ENCODE data around the gene HDHD3.

HDHD3 gene

DNA sequence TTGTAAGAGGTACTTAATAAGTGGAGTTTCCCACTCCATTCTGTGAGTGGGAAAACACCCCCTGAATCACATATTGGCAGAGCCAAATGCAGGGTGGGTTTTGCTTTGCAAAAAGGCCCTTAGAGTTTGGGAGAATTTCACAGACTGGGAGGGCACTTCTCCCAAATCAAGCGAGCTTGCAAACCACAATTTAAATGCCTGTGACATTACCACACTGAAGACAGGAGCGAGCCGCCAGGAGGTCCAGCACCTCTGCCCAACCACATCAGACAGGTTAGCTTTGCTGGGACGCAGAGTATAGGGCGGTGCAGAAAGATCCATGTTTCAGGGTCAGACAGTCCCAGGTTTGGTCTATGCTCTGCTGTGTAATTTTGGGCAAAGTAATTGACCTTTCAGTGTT is 22.0 kb upstream of the HDHD3 start:
- no peaks in the 10 kb centered on the region for H3K9me2 ChIP-seq (replicated peaks; ENCODE audit: insufficient read depth, low read length)
- no peak overlapping the region for H3K4me2 ChIP-seq (ENCODE audit: low read depth, low read length)
- no peaks in the 10 kb centered on the region for H3K36me3 ChIP-seq (replicated peaks; ENCODE audit: insufficient read depth, low read length)
- H3K4me3 ChIP-seq (ENCODE audit: low read length) = no peak overlapping the region
- H3K27ac ChIP-seq (ENCODE audit: low read length) = no peak overlapping the region
- no peak overlapping the region for H3K9ac ChIP-seq (ENCODE audit: low read length)
- H3K9me3 ChIP-seq (replicated peaks; ENCODE audit: insufficient read depth, low read length) = no peaks in the 10 kb centered on the region
- H3K79me2 ChIP-seq (ENCODE audit: low read length) = peaks cover 23% of the 10 kb centered on the region
- H2AFZ ChIP-seq (ENCODE audit: low read length) = no peak overlapping the region
- TF ChIP-seq, protein P1, sequence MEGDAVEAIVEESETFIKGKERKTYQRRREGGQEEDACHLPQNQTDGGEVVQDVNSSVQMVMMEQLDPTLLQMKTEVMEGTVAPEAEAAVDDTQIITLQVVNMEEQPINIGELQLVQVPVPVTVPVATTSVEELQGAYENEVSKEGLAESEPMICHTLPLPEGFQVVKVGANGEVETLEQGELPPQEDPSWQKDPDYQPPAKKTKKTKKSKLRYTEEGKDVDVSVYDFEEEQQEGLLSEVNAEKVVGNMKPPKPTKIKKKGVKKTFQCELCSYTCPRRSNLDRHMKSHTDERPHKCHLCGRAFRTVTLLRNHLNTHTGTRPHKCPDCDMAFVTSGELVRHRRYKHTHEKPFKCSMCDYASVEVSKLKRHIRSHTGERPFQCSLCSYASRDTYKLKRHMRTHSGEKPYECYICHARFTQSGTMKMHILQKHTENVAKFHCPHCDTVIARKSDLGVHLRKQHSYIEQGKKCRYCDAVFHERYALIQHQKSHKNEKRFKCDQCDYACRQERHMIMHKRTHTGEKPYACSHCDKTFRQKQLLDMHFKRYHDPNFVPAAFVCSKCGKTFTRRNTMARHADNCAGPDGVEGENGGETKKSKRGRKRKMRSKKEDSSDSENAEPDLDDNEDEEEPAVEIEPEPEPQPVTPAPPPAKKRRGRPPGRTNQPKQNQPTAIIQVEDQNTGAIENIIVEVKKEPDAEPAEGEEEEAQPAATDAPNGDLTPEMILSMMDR (IDR thresholded peaks at IDR 0.05; ENCODE audit: low read length) = no peak
- TF ChIP-seq EZH2phosphoT487 (IDR thresholded peaks at IDR 0.05; ENCODE audit: low read length) (no peak), EZH2 (optimal IDR thresholded peaks at IDR 0.05; ENCODE audit: low read depth, low read length) (no peak)
- H3F3A ChIP-seq (ENCODE audit: insufficient read depth, low read length) = no peaks in the 10 kb centered on the region
- DNase-seq = no peak
- H3K4me1 ChIP-seq (ENCODE audit: low read length) = peaks cover 17% of the 10 kb centered on the region
- H4K20me1 ChIP-seq (ENCODE audit: insufficient read depth, low read length) = no peaks in the 10 kb centered on the region
- no peaks in the 10 kb centered on the region for H3K27me3 ChIP-seq (replicated peaks; ENCODE audit: insufficient read depth, low read length)

GRCh38 chr9:113397203-113397631 is 20.4 kb upstream of the HDHD3 start:
- H3K4me2 ChIP-seq (ENCODE audit: low read depth, low read length) = no peak overlapping the region
- peaks cover 12% of the 10 kb centered on the region for H3K4me1 ChIP-seq (ENCODE audit: low read length)
- H2AFZ ChIP-seq (ENCODE audit: low read length) = no peak overlapping the region
- peaks cover 23% of the 10 kb centered on the region for H3K79me2 ChIP-seq (ENCODE audit: low read length)
- no peaks in the 10 kb centered on the region for H3K9me3 ChIP-seq (replicated peaks; ENCODE audit: insufficient read depth, low read length)
- H3K36me3 ChIP-seq (replicated peaks; ENCODE audit: insufficient read depth, low read length) = no peaks in the 10 kb centered on the region
- TF ChIP-seq EZH2 (optimal IDR thresholded peaks at IDR 0.05; ENCODE audit: low read depth, low read length) (no peak), EZH2phosphoT487 (IDR thresholded peaks at IDR 0.05; ENCODE audit: low read length) (no peak)
- TF ChIP-seq, protein P1 (IDR thresholded peaks at IDR 0.05; ENCODE audit: low read length) = no peak
- H3K9ac ChIP-seq (ENCODE audit: low read length) = no peak overlapping the region
- no peak overlapping the region for H3K4me3 ChIP-seq (ENCODE audit: low read length)
- H3K9me2 ChIP-seq (replicated peaks; ENCODE audit: insufficient read depth, low read length) = no peaks in the 10 kb centered on the region
- H3F3A ChIP-seq (ENCODE audit: insufficient read depth, low read length) = no peaks in the 10 kb centered on the region
- H4K20me1 ChIP-seq (ENCODE audit: insufficient read depth, low read length) = no peaks in the 10 kb centered on the region
- H3K27ac ChIP-seq (ENCODE audit: low read length) = no peak overlapping the region
- no peaks in the 10 kb centered on the region for H3K27me3 ChIP-seq (replicated peaks; ENCODE audit: insufficient read depth, low read length)
- no peak for DNase-seq

DNA sequence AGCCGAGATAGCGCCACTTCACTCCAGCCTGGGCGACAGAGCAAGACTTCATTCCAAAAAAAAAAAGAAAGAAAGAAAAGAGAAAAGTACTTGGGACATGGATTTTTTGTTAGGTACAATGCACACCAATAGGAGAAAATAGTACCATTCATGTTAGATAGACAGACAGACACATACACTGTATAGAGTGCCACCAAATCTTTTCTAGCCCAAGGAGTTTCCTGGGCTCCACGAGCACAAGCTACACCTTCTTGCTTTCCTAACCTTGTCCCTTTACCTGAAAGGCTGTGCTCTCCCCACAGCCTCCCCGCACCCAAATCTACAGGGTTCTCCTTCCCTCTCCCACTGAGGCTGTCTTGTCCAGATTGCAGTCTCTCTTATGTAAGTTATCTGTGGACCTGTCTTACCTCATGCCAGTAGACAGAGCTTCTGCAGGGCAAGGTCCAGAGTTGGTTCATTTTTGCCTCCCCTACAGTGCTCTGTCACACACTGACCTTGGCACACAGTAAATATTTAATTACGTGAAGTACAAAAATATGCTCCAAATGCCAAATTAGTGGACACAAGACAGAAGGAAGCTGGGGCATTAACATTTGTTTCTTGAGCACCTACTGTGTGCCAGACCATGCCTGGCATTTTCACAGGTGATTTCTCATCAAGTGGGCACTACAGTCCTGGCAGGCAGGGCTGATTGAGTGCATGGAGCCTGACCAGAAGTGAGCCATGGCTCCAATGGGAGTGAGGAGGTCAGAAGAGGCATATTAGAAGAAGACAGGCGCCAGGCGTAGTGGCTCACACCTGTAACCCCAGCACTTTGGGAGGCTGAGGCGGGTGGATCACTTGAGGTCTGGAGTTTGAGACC is 18.4 kb upstream of the HDHD3 start:
- no peak overlapping the region for H3K4me3 ChIP-seq (ENCODE audit: low read length)
- no peaks in the 10 kb centered on the region for H3K9me3 ChIP-seq (replicated peaks; ENCODE audit: insufficient read depth, low read length)
- H3K27me3 ChIP-seq (replicated peaks; ENCODE audit: insufficient read depth, low read length) = no peaks in the 10 kb centered on the region

GRCh38 chr9:113393281-113393680 is 16.5 kb upstream of the HDHD3 start:
- no peaks in the 10 kb centered on the region for H3K79me2 ChIP-seq (ENCODE audit: low read length)
- H3K9ac ChIP-seq (ENCODE audit: low read length) = no peak overlapping the region
- no peak for DNase-seq
- no peaks in the 10 kb centered on the region for H3K9me2 ChIP-seq (replicated peaks; ENCODE audit: insufficient read depth, low read length)
- H4K20me1 ChIP-seq (ENCODE audit: insufficient read depth, low read length) = no peaks in the 10 kb centered on the region
- no peaks in the 10 kb centered on the region for H3K4me1 ChIP-seq (ENCODE audit: low read length)
- no peak overlapping the region for H3K4me2 ChIP-seq (ENCODE audit: low read depth, low read length)
- no peak overlapping the region for H3K4me3 ChIP-seq (ENCODE audit: low read length)
- H3K27me3 ChIP-seq (replicated peaks; ENCODE audit: insufficient read depth, low read length) = no peaks in the 10 kb centered on the region
- no peak overlapping the region for H3K27ac ChIP-seq (ENCODE audit: low read length)
- H3K9me3 ChIP-seq (replicated peaks; ENCODE audit: insufficient read depth, low read length) = no peaks in the 10 kb centered on the region
- no peak overlapping the region for H2AFZ ChIP-seq (ENCODE audit: low read length)
- no peaks in the 10 kb centered on the region for H3F3A ChIP-seq (ENCODE audit: insufficient read depth, low read length)
- TF ChIP-seq EZH2phosphoT487 (IDR thresholded peaks at IDR 0.05; ENCODE audit: low read length) = no peak
- TF ChIP-seq EZH2 (optimal IDR thresholded peaks at IDR 0.05; ENCODE audit: low read depth, low read length) = no peak
- TF ChIP-seq, protein P1 (IDR thresholded peaks at IDR 0.05; ENCODE audit: low read length) = no peak
- H3K36me3 ChIP-seq (replicated peaks; ENCODE audit: insufficient read depth, low read length) = no peaks in the 10 kb centered on the region

More for the DNA sequence above, 18.4 kb upstream of the HDHD3 start:
- Histone ChIP-seq H3K27ac (ENCODE audit: low read length) (no peak overlapping the region), H3K9me2 (replicated peaks; ENCODE audit: insufficient read depth, low read length) (no peaks in the 10 kb centered on the region), H4K20me1 (ENCODE audit: insufficient read depth, low read length) (no peaks in the 10 kb centered on the region), H3K4me1 (ENCODE audit: low read length) (0 out of 2 replicates have a peak, but pooled peaks cover 6% of the 10 kb centered on the region), H3K79me2 (ENCODE audit: low read length) (peaks cover 16% of the 10 kb centered on the region), H3K36me3 (replicated peaks; ENCODE audit: insufficient read depth, low read length) (no peaks in the 10 kb centered on the region), H3K4me2 (ENCODE audit: low read depth, low read length) (no peak overlapping the region), H3K9ac (ENCODE audit: low read length) (no peak overlapping the region), H2AFZ (ENCODE audit: low read length) (no peak overlapping the region), H3F3A (ENCODE audit: insufficient read depth, low read length) (no peaks in the 10 kb centered on the region)
- DNase-seq = no peak
- TF ChIP-seq EZH2phosphoT487 (IDR thresholded peaks at IDR 0.05; ENCODE audit: low read length) = no peak

Data from MM.1S (cell line).